GM19035 (cell line): ENCODE results near the gene RIBC2.
"Not testable (repeated sequence)": the region's sequence is repeated elsewhere in the genome, so short reads cannot be mapped to it uniquely, and the experiment has no call there.

Experiments
- ATAC-seq: cut with Tn5 transposase; IDR thresholded peaks from one replicate; pipeline ENCODE4 v1.9.1; 2021; ENCODE audit not compliant: unreplicated experiment

Gene RIBC2

GRCh38 chr22:45413368-45414211, at the start of gene RIBC2, which contains the start of gene SMC1B:
Gene RIBC2 (plus strand): TSS chr22:45413693. CDS start chr22:45413887, 194 bp downstream.
Gene SMC1B (minus strand): TSS chr22:45413599. CDS start chr22:45413567, 32 bp downstream.
- ATAC-seq, result no peak

GRCh38 chr22:45366713-45367112, 46.8 kb upstream of the RIBC2 start:
- no peak for ATAC-seq

DNA sequence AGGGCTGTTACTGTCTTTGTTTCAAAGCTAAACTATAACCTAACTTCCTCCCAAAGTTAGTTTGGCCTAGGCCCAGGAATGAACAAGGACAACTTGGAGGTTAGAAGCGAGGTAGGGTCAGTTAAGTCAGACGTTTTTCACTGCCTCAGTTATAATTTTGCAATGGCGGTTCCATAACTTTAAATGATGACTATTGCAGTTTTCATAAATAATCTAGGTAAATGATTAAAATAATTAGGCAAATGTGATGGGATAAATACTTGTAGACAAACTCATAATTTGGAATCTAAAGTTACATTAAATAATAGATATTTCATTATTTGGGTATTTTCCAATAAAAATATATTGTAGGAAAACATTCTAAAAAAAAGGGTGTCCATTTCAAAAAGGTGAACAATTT, 39.9 kb upstream of the RIBC2 start:
- ATAC-seq, result not testable (repeated sequence)

DNA sequence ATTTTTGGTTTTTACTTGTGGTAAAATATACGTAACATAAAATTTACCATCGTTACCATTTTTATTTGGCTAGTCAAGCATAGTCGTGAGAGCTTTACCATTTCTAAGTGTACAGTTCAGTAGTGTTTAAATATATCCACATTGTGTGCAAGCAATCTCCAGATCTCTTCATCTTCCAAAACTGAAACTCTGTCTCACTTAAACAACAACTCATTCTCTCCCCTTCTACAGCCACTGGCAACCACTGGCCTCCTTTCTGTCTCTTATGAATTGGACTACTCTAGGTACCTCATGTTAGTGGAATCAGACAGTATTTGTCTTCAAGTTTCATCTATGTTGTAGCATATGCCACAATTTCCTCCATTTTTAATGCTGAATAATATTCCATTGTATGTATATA, 37.5 kb upstream of the RIBC2 start:
- no peak for ATAC-seq

- ATAC-seq, result no peak
These were observed 36.8 kb upstream of the RIBC2 start for GRCh38 chr22:45376703-45377102.

DNA sequence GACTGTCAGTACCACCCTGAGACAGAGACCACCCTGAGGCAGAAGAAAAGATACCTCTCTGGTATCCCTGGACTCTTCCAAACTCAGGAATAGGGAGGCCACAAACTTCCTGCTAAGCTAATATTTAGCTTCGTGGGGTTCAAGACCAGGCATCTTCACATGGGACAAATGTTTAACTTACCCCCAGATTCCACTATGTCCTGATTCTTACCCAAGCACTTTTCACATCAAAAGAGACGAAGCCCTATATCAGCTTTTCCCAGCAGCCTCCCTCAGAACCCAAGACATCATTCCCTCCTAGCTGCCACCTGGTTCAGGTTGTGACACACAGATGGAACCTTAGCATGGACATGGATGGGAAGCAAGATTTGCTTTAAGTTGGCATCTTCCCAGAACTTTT, 32.1 kb upstream of the RIBC2 start:
- ATAC-seq, result no peak

- no peak for ATAC-seq
These were observed 23.9 kb upstream of the RIBC2 start for GRCh38 chr22:45389546-45389945.

GRCh38 chr22:45397806-45398205, 15.7 kb upstream of the RIBC2 start:
- ATAC-seq, result no peak

GRCh38 chr22:45398214-45398613, 15.3 kb upstream of the RIBC2 start:
- no peak for ATAC-seq

GRCh38 chr22:45399712-45400445, 13.6 kb upstream of the RIBC2 start:
- ATAC-seq, result no peak

DNA sequence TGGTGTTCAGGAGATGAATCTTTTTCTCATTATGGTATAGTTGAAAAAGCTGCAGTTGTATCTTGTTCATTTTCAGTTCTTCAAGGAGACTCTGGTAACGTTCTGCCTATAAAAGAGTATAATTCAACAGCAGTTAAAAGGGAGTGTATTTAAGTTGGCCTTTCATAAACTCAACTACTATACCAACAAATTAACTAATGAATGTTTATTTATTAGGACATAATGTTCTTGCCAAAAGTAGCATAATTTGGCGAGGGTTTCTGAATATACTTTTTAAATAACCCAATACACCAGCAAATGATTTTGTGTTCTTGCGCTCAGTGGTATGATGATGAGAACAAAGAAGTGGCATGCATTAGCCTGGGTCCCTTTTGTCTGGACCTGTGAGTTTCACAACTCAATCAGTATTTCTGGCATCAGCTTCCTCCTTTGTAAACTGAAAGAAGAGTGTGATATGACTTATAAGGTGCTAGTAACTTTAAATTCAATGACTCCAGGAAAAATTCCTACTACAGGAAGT, 11.0 kb upstream of the RIBC2 start:
- no peak for ATAC-seq

DNA sequence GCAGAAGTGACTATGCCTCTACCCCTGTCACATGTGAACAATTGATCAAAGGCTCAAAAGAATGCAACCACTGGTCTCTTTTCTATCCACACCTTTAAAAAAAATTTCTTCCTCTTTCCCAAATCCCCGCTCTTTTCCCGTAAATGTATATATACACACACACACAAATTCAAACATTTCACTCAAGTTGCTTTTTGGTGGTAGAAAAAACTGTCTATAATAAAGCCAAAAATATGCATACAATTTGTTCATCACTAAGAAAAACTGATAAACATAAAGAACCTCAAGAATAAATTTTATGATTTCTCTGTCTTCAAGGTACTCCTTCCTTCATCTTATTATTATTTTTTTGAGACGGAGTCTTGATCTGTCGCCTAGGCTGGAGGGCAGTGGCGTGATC, 5.7 kb upstream of the RIBC2 start:
- ATAC-seq, result no peak

GRCh38 chr22:45413013-45413367, 503 bp upstream of the RIBC2 start:
- ATAC-seq, result no peak

GRCh38 chr22:45418056-45418769, 4.7 kb downstream of the RIBC2 start:
- no peak for ATAC-seq

- no peak for ATAC-seq
These were observed 5.3 kb downstream of the RIBC2 start for GRCh38 chr22:45418770-45419138.

DNA sequence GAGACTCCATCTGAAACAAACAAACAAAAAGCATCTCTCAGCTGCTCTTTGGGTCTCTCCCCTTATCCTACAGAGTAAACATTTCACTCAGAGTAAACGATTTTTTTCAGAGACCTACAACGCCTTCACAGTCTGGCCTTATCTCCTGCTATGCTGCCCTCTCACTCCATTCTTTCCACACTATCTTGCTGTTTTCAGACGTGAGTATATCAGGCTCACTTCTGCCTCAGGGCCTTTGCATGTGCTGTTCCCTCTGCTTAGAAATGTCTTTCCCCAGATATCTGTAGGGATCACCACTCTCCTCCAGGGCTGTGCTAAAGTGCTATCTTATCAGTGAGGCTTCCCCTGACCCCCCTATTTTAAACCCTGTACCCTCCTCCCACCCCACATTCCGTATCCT, 6.5 kb downstream of the RIBC2 start:
- no peak for ATAC-seq

- no peak for ATAC-seq
These were observed 7.0 kb downstream of the RIBC2 start for GRCh38 chr22:45420539-45420938.

GRCh38 chr22:45421349-45422055, 8.0 kb downstream of the RIBC2 start:
- no peak for ATAC-seq

- no peak for ATAC-seq
These were observed 8.9 kb downstream of the RIBC2 start for GRCh38 chr22:45422237-45422983.

GRCh38 chr22:45423524-45423923, 10.0 kb downstream of the RIBC2 start:
- no peak for ATAC-seq
